Measurements from ENCODE around the gene PALMD.

GRCh38 chr1:99658031-99658290, 12.0 kb downstream of the PALMD start:
- TF ChIP-seq USF2 (IDR thresholded peaks at IDR 0.05; ENCODE audit: borderline replicate concordance, low read depth, low read length) (no peak), CTCF (IDR thresholded peaks at IDR 0.05) (no peak), REST (IDR thresholded peaks at IDR 0.05; ENCODE audit: low read depth, low read length) (no peak)
